HG03460 (cell line): ENCODE data around the gene SETD3.

Source experiments
- ATAC-seq: cut with Tn5 transposase; IDR thresholded peaks from one replicate; pipeline ENCODE4 v1.9.1; 2021; ENCODE audit not compliant: unreplicated experiment

Gene SETD3

DNA sequence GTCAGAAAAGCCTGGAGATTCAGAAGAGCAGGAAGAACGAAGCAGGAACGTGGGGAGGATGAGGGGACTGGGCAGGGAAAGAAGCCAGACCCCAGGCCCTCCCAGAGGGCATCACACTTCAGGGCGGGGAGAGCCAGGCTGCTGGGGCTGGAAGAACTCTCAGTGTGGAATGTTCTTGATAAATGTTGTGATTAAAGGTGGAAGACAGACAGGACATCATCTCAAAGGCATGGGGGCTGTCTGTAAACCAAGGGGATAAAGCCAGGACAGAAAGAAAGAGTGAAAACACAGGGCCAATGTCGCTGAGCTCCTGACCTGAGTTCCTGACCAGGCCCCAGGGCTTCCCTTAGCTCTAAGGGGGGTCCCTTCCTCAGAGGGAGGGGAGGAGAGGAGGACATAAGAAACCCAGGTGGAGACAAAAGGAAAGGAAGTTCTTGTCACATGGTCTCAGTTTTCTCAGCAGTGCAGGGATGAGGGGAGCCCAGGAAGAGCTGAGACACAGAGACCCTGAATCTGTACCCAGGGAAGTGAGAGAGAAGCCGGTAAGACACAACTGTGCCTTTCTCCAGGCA lies 56.3 kb downstream of the SETD3 start:
- ATAC-seq = no peak

DNA sequence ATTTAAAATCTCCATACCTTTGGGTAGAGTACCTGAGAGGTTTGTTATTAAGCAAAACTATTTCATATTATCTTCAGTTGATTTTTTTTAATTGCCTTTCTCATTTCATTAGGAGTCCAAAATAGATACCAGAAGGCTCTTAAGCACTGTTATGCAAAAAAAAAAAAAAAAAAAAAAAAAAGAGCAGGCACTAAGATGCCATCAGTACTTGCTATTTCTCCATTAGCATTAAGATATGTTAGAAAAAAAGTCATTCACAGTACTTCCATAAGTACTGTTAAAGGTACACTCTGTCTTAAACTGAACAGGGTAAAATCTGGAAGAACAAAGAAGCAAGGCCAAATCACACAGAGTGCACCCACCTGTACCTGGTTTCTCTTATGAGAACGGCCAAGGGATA lies 57.2 kb downstream of the SETD3 start:
- ATAC-seq = no peak

DNA sequence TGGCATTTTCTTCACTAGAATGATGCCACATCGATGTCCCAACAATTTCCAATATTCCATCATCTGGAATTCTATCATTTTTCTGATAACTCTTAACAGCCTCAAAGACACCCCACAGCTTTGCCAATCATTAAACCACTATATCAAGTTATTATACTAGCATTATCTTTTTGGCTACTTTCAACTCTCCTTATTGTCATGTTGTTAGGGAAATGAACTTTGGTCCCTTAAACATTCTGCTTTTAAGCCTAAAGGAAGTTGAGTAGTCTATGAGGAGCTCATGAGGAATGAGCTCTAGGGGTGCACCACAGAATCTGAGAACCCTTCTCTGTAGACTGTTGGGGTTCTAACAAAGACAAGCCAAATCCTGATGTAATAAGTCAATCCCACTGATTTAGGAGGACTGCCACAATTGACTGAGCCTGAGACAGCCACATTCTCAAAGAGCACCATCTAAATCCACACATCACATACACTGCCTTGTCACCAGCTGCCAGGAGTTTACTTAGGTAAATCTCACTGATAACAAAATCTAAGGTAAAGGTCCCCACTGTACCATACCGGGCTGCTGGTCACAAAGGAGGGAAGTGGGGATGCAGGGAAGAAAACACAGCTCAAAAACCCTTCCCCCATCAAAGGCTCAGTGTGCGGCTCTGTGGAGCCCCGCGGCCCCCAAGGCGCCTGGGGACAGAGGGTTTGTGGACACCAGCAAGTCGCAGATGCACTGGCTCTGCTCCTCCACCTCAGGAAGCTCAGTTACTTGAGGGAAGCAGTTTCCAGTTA lies 58.2 kb downstream of the SETD3 start:
- ATAC-seq = no peak

DNA sequence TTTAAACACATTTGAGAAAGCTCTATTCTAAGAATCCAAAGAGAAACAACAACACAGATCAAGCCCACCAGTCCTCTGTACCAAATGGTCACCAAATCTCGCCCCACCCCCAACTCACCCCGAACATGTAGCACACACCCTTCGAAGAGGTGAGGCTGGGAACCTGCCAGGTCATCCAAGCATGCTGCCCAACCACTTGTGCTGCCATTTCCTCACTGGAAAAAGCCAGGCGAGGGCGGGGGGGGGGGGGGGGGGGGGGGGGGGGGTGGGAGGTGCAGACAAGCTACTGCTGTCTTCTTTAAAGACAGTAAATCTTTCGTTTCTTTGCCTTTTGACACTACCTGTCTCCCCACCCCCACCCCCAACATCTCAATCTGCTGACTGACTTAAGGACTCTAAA lies 59.9 kb downstream of the SETD3 start:
- ATAC-seq = no peak

DNA sequence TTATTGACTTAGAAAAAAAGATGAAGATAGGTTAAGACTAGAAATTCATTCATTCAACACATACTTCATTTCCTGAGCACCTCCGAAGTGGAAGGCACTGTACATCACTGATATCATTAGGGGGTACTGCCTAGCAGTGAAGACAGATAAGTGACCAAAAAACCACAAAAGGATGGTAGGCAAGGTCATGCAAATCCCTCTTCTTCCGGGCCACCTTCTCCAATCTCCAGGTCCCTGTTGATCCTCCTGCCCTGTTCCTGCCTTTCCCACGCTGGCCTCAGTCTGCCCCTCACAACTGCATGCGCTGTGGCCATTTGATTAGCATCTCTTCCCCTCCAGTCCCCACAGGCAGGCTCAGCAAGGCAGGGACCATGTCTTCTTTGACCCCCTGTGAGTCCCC lies 60.8 kb downstream of the SETD3 start:
- no peak for ATAC-seq

DNA sequence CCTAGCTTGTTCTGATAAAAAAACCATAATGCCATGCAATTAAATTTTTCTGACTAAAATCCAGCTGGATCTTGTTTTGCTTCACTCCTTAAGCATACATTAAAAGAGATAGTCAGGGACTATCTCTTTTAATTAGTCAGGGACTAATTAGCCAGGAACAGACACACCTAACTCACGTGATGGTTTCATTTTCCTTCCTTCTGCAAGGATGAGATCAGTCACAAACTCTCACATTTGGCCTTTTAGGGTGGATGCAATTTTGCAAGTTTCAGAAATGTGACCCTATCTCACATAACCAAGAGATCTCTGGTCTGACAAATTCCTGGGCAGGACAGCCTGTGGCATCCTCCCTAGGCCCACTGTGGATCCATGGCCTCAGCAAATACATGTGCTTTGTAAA lies 62.4 kb downstream of the SETD3 start:
- ATAC-seq = no peak

DNA sequence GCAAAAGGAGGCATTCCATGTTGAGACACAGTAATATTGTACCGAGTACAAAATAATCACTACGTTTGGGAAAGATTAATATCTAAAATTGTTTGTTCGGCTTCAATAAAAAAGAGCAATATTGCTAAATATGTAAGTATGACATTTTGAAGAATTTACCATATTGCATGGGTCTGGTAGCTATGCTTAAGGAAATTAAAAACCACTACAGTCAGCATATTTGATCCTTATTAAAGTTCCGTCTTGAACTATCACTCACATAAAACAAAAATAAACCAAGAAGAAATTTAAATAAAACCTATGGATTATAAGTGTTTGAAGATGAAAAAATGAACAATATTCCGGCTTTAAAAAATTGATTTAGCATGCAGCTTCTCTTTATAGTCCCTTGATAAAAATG lies 63.8 kb downstream of the SETD3 start:
- no peak for ATAC-seq

DNA sequence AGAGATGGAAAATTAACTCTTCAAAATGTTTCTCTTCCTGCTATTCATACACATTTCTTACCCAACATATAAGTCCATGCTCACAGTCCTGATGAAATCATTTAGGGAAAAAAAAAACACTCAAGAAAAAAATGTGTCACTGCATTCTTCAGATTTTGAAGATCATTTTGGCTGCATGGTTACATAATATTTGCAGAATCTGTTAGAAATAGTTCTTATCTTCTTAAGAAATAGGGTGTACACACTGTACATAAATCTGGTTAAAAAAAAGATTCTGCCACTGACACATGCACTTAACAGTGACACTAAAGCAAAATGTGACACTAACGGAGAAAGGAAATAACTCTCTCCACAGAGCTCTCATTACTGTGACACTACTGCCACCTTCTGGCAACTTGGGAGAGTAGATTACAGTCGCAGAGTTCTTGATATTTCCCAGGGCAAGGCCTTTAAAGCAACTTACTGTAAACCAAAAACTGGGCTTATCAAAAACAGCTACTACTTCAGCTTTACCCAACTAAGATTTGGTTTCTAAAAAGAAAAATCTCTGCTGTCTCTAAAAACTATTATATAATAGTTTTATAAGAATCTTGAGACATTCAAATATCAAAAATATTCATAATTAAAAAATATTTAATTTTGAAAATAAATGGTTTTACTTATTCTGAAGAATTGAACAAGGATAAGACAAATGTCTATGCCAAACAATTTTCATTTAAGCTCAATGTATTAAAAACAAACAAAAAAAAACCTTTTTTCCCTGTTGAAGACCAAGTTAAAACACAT lies 65.0 kb downstream of the SETD3 start:
- ATAC-seq = peak; percentile 80

DNA sequence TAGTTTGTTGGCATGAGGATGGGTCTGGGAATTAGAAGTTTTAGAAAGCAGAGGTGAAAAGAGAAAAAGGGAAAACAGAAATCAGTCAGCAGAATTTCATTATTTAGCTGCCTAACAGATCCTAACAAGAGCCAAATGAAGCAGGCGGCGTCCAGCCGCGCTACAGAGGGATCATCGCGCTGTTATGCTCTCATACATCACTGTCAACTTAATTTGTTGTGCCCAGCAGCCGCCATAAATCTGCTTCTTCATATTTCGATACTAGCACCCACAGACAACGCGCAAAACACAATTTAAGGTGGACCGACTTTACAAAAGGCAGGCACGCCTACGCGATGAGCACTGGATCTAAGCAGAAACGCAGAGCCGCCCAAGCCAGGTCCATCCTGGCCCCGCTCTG lies 66.7 kb downstream of the SETD3 start:
- no peak for ATAC-seq

DNA sequence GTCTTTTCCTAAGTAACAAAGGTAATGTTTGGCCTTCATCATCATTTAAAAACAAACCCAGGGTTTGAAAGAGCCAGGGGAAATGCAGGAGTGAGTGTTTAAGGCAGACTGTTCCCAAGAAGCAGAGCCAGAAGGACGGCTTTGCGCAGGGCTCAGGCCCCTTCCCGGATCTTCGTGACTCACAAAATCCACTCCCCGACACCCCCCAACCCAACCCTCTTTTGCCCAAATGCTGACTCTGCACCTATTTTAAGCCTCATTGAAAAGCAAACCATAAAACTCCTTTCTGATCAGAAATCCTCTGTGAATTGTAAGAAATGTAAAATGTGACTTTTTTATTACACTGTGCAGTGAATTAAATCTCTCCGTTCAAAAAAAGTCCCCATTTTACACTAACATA lies 67.5 kb downstream of the SETD3 start:
- ATAC-seq = no peak

DNA sequence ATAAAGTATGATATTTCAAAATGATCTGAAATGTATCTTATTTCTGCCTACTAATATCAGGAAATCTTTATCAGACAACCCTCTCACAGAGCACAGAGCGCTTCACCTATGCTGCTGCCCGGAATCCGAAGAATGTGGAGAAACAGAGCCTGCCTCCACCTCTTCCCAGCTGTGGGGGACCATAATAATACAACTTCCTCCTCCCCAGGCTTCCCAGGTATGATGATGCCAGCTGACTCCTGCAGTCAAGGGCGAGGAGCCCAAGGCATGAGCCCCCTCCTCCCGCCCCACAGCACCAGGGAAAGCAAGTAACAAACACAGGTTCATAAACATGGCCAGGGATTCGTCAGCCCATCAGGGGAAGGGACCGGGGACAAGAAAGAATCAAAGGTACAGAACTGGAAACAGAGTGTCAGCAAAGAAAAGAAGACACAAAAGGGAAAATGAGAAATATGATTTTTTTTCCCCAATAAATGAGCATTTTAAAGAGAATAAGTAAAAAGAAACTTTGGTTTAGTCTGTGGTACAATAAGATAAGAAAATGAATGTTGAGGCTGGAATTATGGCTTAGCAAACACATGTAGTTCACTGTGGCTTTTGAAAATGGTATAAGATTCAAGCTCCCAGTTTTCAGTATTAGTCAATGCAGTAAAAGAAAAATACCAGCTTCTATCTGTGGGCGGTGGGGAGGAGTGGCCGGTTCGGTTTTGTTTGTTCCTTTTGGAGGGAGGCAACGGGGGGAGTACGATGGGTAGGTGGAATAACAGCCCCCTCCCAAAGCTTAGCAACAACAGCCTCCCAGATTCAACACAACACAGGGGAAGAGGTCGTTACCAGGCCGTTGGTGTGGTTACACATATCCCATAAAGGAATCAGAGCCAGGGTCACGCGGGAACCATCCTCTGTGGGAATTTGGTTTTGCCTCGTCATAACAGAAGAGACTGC lies 68.3 kb downstream of the SETD3 start:
- no peak for ATAC-seq

DNA sequence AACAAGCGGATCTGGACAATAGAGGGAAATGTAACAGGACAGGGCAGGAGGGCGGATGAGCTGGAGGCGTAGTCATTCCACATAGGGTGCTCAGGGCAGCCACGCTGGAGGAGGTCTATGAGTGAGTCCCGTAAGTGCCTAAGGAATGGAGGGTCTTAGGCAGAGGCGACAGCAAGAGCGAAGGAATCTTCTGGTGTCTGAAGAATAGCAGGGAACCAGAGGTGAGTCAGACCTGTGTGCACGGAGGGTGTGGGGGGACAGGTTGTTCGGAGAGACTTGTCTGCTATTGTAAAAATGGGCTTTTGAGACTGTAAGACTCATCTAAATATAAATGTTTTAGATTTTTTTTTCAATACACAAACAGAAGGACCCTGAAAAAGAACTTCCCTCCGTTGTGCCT lies 70.6 kb downstream of the SETD3 start:
- ATAC-seq = no peak

DNA sequence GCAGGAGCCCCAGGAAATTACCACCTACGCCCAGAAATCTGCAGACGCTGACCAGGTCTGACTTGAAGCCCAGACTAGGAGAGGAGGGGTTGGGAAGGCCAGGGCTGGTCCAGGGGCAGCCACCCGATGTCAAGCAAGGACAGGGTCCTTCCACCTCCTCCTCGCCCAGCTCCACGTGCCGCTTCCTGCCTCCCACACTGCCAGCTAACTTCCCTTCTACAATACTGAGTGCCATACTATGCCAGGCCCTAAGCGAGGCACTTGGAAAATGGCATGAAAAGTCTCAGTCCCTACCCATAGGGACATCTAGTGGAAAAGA lies 71.7 kb downstream of the SETD3 start:
- no peak for ATAC-seq

DNA sequence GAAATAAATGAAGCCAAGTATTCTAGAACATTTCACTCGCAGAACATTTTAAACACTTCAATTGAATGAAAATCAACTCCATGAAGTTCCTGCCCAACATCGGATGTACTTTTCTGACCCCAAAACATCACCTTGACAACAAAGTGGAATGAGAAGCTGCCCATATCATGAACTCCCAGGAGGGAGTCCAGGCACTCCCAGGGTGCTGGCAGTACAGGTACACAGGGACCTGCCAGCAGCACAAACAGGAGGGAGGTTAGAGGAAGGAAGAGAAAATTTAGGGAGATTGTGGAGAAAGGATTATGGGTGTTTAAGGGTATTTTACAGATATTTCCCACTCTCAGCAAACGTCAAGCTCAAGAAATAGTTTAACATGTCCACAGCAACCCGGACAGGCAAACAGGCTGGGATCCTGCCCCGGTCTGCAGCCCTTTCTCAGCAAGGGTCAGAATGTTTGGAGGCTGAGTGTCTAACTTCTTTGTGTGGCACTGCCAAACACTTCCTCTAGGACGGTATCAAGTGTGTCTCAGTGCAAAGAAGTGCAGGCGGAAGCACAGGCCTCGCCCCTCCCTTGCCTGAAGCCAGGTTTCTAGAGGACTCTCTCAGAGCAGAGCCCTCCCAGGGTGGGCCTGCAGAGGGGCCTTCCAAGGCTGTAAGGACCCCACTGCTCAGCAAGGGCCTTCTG lies 72.2 kb downstream of the SETD3 start:
- ATAC-seq = no peak

DNA sequence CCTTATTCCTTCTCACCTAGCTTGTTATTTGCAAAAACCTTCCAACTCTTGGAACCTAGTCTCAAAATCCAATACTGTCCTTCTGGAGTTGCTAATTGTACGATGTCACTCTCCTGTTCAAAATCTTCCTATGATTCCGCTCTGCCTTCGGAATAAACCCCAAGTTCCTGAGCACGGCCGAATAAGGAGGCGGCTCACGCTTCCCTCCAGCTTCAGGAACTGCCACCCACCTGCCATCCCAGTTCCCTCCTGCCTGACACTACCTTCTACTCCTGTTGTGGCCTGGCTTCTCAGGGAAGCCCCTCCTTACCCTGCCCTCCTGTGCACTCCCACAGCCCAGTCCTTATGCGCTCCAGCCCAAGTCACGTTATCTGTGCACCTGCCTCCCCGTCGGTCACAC lies 73.2 kb downstream of the SETD3 start:
- no peak for ATAC-seq

DNA sequence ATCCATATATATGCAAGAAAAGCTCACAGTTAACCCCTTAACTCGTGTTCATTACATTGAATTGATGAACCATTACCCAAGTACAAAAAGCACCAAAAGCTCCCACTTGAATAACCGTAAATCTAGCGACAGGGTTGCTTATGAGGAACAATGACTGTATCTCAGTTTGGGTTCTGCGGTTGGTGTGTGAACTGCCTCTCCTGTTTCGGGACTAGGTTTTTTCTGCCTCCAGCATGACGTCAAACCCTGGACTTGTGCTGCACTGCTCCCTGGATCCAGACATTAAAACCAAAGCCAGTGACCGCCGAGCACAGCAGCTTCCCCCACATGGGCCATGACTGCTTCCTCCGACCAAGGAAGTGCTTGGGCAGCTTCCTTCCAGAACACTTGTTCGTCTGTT lies 77.7 kb downstream of the SETD3 start:
- no peak for ATAC-seq

DNA sequence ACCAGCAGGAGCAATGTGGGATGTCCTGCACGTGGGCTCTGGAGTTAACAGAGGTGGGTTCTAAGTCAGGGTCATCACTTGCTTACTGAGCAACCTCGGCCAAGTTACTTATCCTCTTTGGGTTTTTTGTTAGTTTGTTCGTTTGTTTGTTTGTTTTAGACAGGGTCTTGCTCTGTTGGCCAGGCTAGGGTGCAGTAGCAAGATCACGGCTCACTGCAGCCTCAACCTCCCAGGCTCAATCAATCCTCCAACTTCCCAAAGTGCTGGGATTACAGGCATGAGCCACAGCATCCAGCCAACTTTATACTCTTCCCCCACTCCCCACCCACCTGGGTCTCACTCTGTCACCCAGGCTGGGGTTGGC lies 78.4 kb downstream of the SETD3 start:
- ATAC-seq = peak; percentile 22

DNA sequence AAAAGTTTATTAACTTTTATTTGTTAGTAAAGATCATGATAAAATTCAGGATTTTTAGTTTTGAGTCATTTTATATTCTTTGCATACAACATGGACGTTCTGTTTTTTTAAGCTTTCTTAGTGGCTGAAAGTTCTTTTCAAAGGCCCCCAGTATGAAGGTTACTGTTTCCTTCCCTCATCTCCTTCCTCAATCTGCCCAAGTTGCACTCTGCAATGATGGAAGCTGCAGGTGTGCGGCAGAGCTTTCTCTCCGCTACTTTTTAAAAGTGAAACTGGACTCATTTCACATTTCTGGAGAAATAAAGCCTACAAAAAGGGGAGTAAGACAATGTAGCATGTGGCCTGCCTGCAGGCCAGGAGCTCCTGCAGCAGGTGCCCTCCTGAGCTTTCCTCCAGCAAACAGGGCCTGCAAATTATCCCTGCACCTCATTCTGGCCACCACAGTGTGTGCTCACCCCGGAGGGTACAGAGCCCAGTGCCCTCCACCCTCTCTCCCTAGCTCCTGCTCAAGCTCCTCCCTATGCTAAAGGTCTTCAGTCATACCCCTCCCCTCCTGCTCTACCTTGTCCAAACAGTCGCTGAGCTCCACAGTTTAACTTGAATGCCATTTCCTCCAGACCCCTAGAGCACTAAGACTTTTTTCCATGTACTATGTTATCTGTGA lies 78.9 kb downstream of the SETD3 start:
- peak; percentile 62 for ATAC-seq

DNA sequence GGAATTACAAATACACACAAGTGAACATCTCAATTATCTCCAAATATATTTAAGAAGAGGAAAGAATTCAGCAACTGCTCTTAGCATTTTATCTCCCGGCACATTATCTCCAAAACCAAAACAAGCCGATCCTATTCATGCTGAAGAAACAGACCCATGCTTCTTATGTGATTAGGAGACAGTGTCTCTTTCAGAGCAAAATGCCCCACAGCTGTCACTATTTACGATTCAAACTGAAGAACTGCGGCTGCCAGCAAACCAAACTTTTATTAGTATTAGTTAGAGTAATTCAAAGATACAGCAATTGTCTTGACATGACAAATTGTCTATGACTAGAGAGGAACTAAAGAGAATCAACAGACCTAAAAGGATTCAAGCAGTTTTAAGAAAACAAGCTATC lies 79.4 kb downstream of the SETD3 start:
- no peak for ATAC-seq

DNA sequence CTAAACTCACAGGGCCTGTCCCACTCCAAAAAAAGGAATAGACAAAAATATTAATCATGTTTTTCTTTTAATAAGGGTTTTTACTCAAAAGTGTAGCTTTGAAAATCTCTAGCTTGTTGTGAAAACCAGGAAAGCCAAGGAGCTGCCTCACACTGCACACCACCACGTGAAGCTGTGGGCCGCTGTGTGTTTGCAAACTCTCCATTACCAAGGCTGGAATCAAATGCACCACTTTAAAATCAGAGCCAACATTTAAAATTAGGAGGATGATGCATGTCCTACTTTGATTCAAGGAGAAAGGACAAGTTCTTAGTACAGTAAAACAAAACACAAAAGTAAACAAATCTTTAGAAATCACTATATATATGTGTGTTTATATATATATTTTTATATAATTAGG lies 83.0 kb downstream of the SETD3 start:
- no peak for ATAC-seq
